Small intestine (tissue), 7 donors: ENCODE measurements around the gene LMBR1L. TPM values are rescaled to one million over a fixed set of nuclear protein-coding genes. Genes with fewer than 3 reads are reported as not detected.

Source experiments
- DNase-seq, 2 donors: peaks; one replicate each; pipeline versions ENCODE4 v3.0.0 to v3.0.0-alpha.2; 2013
- FAIRE-seq: peaks from 2 replicates; lab custom pipeline; 2012; peaks lifted over from hg19 to GRCh38; lab: Jason Lieb, UNC
- H3K27ac ChIP-seq, 3 donors: one replicate each; pipeline ENCODE4 v1.5.1; 2013; ENCODE audit warnings: low read length in 2 of 3, mild to moderate bottlenecking in 2 of 3, control low read depth in 1 of 3, inconsistent platforms in 1 of 3, low read depth in 1 of 3, moderate library complexity in 1 of 3
- H3K27me3 ChIP-seq, 3 donors: one replicate each; pipeline ENCODE4 v1.6.1; 2013; ENCODE audit warnings: low read length in 3 of 3, inconsistent platforms in 1 of 3; ENCODE audit not compliant: control insufficient read depth in 3 of 3, insufficient read depth in 3 of 3
- H3K36me3 ChIP-seq, 3 donors: one replicate each; pipeline ENCODE4 v1.6.1; 2013; ENCODE audit warnings: low read length in 3 of 3, inconsistent platforms in 1 of 3, low read depth in 1 of 3, mild to moderate bottlenecking in 1 of 3, moderate library complexity in 1 of 3; ENCODE audit not compliant: control insufficient read depth in 3 of 3, insufficient read depth in 2 of 3
- H3K4me1 ChIP-seq, 3 donors: one replicate each; pipeline ENCODE4 v1.6.1; 2013; ENCODE audit warnings: low read length in 2 of 3, inconsistent platforms in 1 of 3, low read depth in 1 of 3, mild to moderate bottlenecking in 1 of 3, moderate library complexity in 1 of 3; ENCODE audit not compliant: control insufficient read depth in 3 of 3, insufficient read depth in 2 of 3
- H3K4me3 ChIP-seq, 3 donors: one replicate each; pipeline ENCODE4 v1.5.1; 2013; ENCODE audit warnings: low read length in 3 of 3, control low read depth in 1 of 3, inconsistent platforms in 1 of 3, low read depth in 1 of 3, mild to moderate bottlenecking in 1 of 3, moderate library complexity in 1 of 3
- H3K9me3 ChIP-seq, 2 donors: one replicate each; pipeline ENCODE4 v1.6.1; 2013; ENCODE audit warnings: low read depth in 1 of 2, low read length in 1 of 2; ENCODE audit not compliant: control insufficient read depth in 2 of 2, insufficient read depth in 1 of 2
- WGBS, 3 donors: extraction: QIAGEN DNeasy Blood & Tissue Kit; methylation state at CpG; one replicate each; pipeline ENCODE4 v1.1.7; 2013; 5-methylcytosine and 5-hydroxymethylcytosine counted together
- polyA plus RNA-seq, 4 donors: library from polyadenylated mRNA; stranded (reverse) in 3 of 4; unstranded in 1 of 4; fragments of 200-250 nt in 3 of 4; fragments of 120-200 nt in 1 of 4; gene quantifications; one replicate each; pipeline versions ENCODE4 v1.2.1 to v1.2.3, GENCODE V29; 2013
- donor health status: healthy with polysubstance abuse.
- donor health status: control.
- donor health status: control.
- donor health status: Bipolar disorder and iron deficiency.
- donor health status: healthy.

Gene LMBR1L
- polyA plus RNA-seq, 4 donors: 27.6 to 110 (median 81.8) TPM

GRCh38 chr12:49108958-49109404, 1.7 kb downstream of the LMBR1L start:
- Histone ChIP-seq H3K27ac (peak overlapping the region; percentile 77 to 99 (median 98)), H3K9me3 (no peaks in the 10 kb centered on the region), H3K4me3 (peak overlapping the region in 2 of 3 donors; percentile 89 to 96), H3K4me1 (peaks cover 2 to 27% (median 8%) of the 10 kb centered on the region in 3 donors), H3K36me3 (peaks cover 0 to 27% (median 18%) of the 10 kb centered on the region in 3 donors), H3K27me3 (no peaks in the 10 kb centered on the region)
- no peak for FAIRE-seq
- peak; percentile 90 to 92 for DNase-seq
- WGBS, 3 donors: 14 to 29% (median 22%) methylated on average over 4 of the region's 4 CpGs

DNA sequence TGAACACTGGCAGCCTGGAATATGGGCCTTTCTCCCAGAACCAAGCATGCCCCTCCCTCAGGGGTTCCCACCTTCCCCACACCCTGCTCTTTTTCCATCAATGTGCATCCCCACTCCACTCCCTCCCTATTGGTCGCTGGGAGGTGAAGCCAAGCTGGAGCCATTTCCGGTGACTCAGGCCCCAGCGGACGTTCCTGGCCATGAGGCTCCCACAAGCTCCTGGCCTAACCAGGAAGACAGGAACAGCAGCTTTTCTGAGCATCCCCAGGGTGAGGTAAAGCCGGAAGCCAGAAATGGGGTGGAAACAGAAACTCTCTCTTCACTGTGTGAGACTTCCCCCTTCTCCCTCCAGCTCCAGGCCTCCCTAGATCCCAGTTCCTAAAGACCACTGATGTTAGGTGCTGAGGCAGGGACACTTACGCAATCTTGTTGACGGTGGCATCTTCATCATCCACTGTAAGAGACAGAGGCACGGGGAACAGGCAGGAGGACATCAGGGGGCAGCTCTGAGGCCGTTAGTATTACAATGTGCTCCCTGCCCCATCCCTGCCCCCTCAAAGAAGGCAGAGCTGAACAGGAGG, 5.1 kb downstream of the LMBR1L start:
- Histone ChIP-seq H3K9me3 (no peaks in the 10 kb centered on the region), H3K4me3 (no peak overlapping the region), H3K27ac (peak overlapping the region in 1 of 3 donors; percentile 52), H3K4me1 (peaks cover 2 to 27% (median 8%) of the 10 kb centered on the region in 3 donors), H3K36me3 (peaks cover 7 to 59% (median 34%) of the 10 kb centered on the region in 3 donors), H3K27me3 (no peaks in the 10 kb centered on the region)
- no peak for FAIRE-seq
- WGBS, 3 donors: 79 to 91% (median 88%) methylated on average over 9 of the region's 9 CpGs
- DNase-seq: no peak

DNA sequence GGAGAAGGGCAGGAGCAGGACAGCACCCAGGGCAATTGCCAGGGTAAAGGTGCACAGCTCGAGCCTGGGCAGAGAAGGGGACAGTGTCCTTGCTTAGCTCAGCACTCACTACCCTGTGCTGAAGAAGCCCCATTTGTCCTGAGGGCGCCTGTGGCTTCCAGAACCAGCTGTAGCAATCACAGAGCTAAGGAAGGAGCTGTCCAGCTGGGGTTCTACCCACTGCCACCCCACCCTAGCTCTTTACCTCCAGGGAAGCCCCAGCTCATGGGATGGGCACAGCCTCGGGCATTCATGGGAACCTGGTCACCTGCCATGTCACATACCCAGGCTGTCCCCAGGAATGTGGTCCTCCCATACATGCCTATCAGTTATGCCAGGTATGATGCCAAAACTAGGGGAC, 5.8 kb downstream of the LMBR1L start:
- 56 to 81% (median 69%) methylated on average over 3 of the region's 3 CpGs for WGBS, 3 donors
- DNase-seq (no peak), FAIRE-seq (no peak)
- no peak overlapping the region for H3K4me3 ChIP-seq
- H3K27me3 ChIP-seq: no peaks in the 10 kb centered on the region
- no peak overlapping the region for H3K27ac ChIP-seq
- peaks cover 7 to 64% (median 40%) of the 10 kb centered on the region in 3 donors for H3K36me3 ChIP-seq
- H3K9me3 ChIP-seq: no peaks in the 10 kb centered on the region
- peaks cover 2 to 27% (median 8%) of the 10 kb centered on the region in 3 donors for H3K4me1 ChIP-seq

- DNase-seq (no peak), FAIRE-seq (no peak)
- 94 to 97% (median 94%) methylated on average over 6 of the region's 6 CpGs for WGBS, 3 donors
- H3K4me1 ChIP-seq: peaks cover 0 to under 1% (median 0%) of the 10 kb centered on the region in 3 donors
- peaks cover 0 to 1% (median 0%) of the 10 kb centered on the region in 3 donors for H3K27me3 ChIP-seq
- H3K36me3 ChIP-seq: peaks cover 12 to 83% (median 32%) of the 10 kb centered on the region in 3 donors
- H3K4me3 ChIP-seq: no peak overlapping the region
- H3K9me3 ChIP-seq: no peaks in the 10 kb centered on the region
- H3K27ac ChIP-seq: no peak overlapping the region
Observed at GRCh38 chr12:49100380-49100779, 10.3 kb downstream of the LMBR1L start.

GRCh38 chr12:49098703-49099102, 11.9 kb downstream of the LMBR1L start:
- WGBS, 3 donors: 92 to 97% (median 93%) methylated on average over 2 of the region's 2 CpGs
- FAIRE-seq: no peak

GRCh38 chr12:49098035-49098451, 12.6 kb downstream of the LMBR1L start:
- DNase-seq (peak; percentile 39 to 57), FAIRE-seq (no peak)
- Histone ChIP-seq H3K27ac (no peak overlapping the region), H3K9me3 (no peaks in the 10 kb centered on the region), H3K27me3 (peaks cover 0 to 25% (median 9%) of the 10 kb centered on the region in 3 donors), H3K36me3 (peaks cover 12 to 62% (median 21%) of the 10 kb centered on the region in 3 donors), H3K4me3 (no peak overlapping the region), H3K4me1 (peaks cover 0 to 14% (median 0%) of the 10 kb centered on the region in 3 donors)
- 67 to 68% (median 68%) methylated on average over 4 of the region's 4 CpGs for WGBS, 3 donors

More at GRCh38 chr12:49098703-49099102, 11.9 kb downstream of the LMBR1L start:
- Histone ChIP-seq H3K4me1 (peaks cover 0 to 11% (median 0%) of the 10 kb centered on the region in 3 donors), H3K4me3 (no peak overlapping the region), H3K36me3 (peaks cover 12 to 67% (median 24%) of the 10 kb centered on the region in 3 donors), H3K9me3 (no peaks in the 10 kb centered on the region), H3K27ac (no peak overlapping the region), H3K27me3 (peaks cover 0 to 18% (median 8%) of the 10 kb centered on the region in 3 donors)
- DNase-seq: no peak

DNA sequence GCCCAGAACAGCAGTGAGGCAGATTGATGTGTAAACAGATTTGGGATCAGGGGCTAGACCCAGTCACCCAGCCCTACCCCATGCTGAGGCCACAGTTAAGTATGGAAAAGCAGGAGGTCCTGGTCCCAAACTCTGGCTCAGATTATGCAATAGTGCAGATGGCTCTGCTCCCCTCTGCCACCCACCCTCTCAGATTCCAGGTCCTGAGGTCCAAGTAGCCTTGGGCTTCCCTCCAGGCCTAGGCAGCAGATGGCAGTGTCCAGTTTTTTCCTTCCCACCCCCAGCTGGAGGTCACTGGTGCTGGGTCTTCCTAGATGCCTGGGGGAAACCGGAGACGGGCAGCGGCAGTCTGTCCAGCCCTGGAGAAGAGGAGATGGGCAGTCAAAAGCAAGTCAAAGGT, 13.3 kb downstream of the LMBR1L start:
- H3K4me3 ChIP-seq: no peak overlapping the region
- H3K27ac ChIP-seq: no peak overlapping the region
- peaks cover 0 to 17% (median 0%) of the 10 kb centered on the region in 3 donors for H3K4me1 ChIP-seq
- H3K27me3 ChIP-seq: peaks cover 0 to 31% (median 9%) of the 10 kb centered on the region in 3 donors
- H3K9me3 ChIP-seq: no peaks in the 10 kb centered on the region
- H3K36me3 ChIP-seq: peaks cover 7 to 56% (median 20%) of the 10 kb centered on the region in 3 donors
- DNase-seq: no peak
- WGBS, 3 donors: 83 to 97% (median 90%) methylated on average over 3 of the region's 3 CpGs
- FAIRE-seq: no peak

- 72 to 81% (median 76%) methylated on average over 2 of the region's 2 CpGs for WGBS, 3 donors
- H3K27ac ChIP-seq: no peak overlapping the region
- no peak for FAIRE-seq
- H3K27me3 ChIP-seq: peaks cover 9 to 55% (median 15%) of the 10 kb centered on the region in 3 donors
- no peak overlapping the region for H3K4me3 ChIP-seq
- no peaks in the 10 kb centered on the region for H3K9me3 ChIP-seq
- no peak for DNase-seq
- peaks cover 0 to 29% (median 3%) of the 10 kb centered on the region in 3 donors for H3K4me1 ChIP-seq
- peaks cover 5 to 34% (median 7%) of the 10 kb centered on the region in 3 donors for H3K36me3 ChIP-seq
Observed at GRCh38 chr12:49094975-49095365, 15.7 kb downstream of the LMBR1L start.
